Colonic mucosa (tissue), 4 donors: Measurements from ENCODE around the gene COMMD10. TPM values are rescaled to one million over a fixed set of nuclear protein-coding genes. Genes with fewer than 3 reads are reported as not detected.

ENCODE experiments used
- DNase-seq: peaks from one replicate; pipeline ENCODE4 v3.0.0-alpha.2; 2020
- H3K27ac ChIP-seq: fragments of 200-600 bp; one replicate; pipeline ENCODE4 v1.8.0; 2021
- H3K27me3 ChIP-seq: fragments of 200-600 bp; one replicate; pipeline ENCODE4 v1.8.0; 2021
- H3K36me3 ChIP-seq: fragments of 200-600 bp; one replicate; pipeline ENCODE4 v1.8.0; 2021
- H3K4me1 ChIP-seq: fragments of 200-600 bp; one replicate; pipeline ENCODE4 v1.8.0; 2021; ENCODE audit warnings: mild to moderate bottlenecking
- H3K4me3 ChIP-seq: fragments of 200-600 bp; one replicate; pipeline ENCODE4 v1.8.0; 2021
- H3K9ac ChIP-seq, 2 donors: one replicate each; pipeline ENCODE4 v1.7.0; 2013; ENCODE audit warnings: control low read depth in 2 of 2, low read depth in 2 of 2, low read length in 2 of 2
- H3K9me3 ChIP-seq: fragments of 200-600 bp; one replicate; pipeline ENCODE4 v1.8.0; 2021
- CTCF ChIP-seq: fragments of 200-600 bp; IDR thresholded peaks from one replicate; pipeline ENCODE4 v1.8.0; 2022; ENCODE audit warnings: antibody characterized with exemption, mild to moderate bottlenecking
- intact Hi-C: fragments of 100-400 bp; cut with DNase I; formaldehyde crosslinking; loops from one replicate; pipeline ENCODE4 v1.14.1; 2022
- total RNA-seq, 2 donors: library from RNA; stranded (reverse); fragmentation: NEBNext Ultra II Directional in 1 of 2; extraction: Animal tissue kit (Norgen Biotek cat#: 25700) in 1 of 2; gene quantifications; one replicate each; pipeline ENCODE4 v1.2.1, GENCODE V29; 2021
- donor health status: healthy.
- donor health status: DM: no; HTN: no; CAD: no.
- donor health status: DM: no; HTN: no; CAD: no.

Gene COMMD10
- total RNA-seq, 2 donors from 2014 or later: 24.8 to 26.5 TPM

GRCh38 chr5:116303810-116304209 is 219.0 kb downstream of the COMMD10 start:
- TF ChIP-seq CTCF: no peak
- no peak for DNase-seq
- intact Hi-C loops: no loop called here
- Histone ChIP-seq H3K27ac (no peak overlapping the region), H3K27me3 (no peaks in the 10 kb centered on the region), H3K36me3 (no peaks in the 10 kb centered on the region), H3K4me3 (no peak overlapping the region), H3K4me1 (no peaks in the 10 kb centered on the region), H3K9me3 (no peaks in the 10 kb centered on the region), H3K9ac (no peak overlapping the region)

GRCh38 chr5:116305899-116306298 is 221.1 kb downstream of the COMMD10 start:
- intact Hi-C loops: no loop called here
- Histone ChIP-seq H3K27me3 (no peaks in the 10 kb centered on the region), H3K4me1 (no peaks in the 10 kb centered on the region), H3K36me3 (no peaks in the 10 kb centered on the region), H3K9ac (no peak overlapping the region), H3K4me3 (no peak overlapping the region), H3K27ac (no peak overlapping the region), H3K9me3 (no peaks in the 10 kb centered on the region)
- no peak for DNase-seq
- no peak for TF ChIP-seq CTCF

- Histone ChIP-seq H3K4me1 (no peaks in the 10 kb centered on the region), H3K27ac (no peak overlapping the region), H3K9ac (no peak overlapping the region), H3K9me3 (no peaks in the 10 kb centered on the region), H3K36me3 (no peaks in the 10 kb centered on the region), H3K27me3 (no peaks in the 10 kb centered on the region), H3K4me3 (no peak overlapping the region)
- intact Hi-C loops: no loop called here
- no peak for DNase-seq
- TF ChIP-seq CTCF: no peak
These were observed 222.0 kb downstream of the COMMD10 start for GRCh38 chr5:116306846-116307245.

DNA sequence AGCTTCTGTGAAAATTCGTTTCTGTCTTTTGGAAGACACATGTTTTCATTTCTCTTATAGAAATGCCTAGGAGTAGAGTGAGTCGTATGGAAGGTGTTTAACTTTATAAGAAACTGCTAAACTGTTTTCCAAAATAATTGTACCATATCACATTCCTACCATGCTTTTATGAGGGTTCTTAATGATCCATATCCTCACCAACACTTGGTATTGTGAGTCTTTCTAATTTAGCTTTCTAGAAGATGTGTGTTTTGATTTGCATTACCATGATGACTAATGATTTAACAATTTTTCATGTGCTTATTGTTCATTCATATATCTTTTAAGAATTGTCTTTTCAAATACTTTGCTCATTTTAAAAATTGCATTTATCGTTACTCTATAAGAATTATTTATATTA is 223.6 kb downstream of the COMMD10 start:
- no peaks in the 10 kb centered on the region for H3K36me3 ChIP-seq
- no peak overlapping the region for H3K27ac ChIP-seq
- no peak overlapping the region for H3K9ac ChIP-seq
- DNase-seq: no peak
- H3K4me1 ChIP-seq: no peaks in the 10 kb centered on the region
- no peaks in the 10 kb centered on the region for H3K9me3 ChIP-seq
- H3K4me3 ChIP-seq: no peak overlapping the region
- intact Hi-C loops: no loop called here
- TF ChIP-seq CTCF: no peak
- H3K27me3 ChIP-seq: no peaks in the 10 kb centered on the region

- H3K9me3 ChIP-seq: no peaks in the 10 kb centered on the region
- no peak overlapping the region for H3K27ac ChIP-seq
- intact Hi-C loops: no loop called here
- no peak overlapping the region for H3K9ac ChIP-seq
- H3K27me3 ChIP-seq: no peaks in the 10 kb centered on the region
- H3K4me1 ChIP-seq: no peaks in the 10 kb centered on the region
- DNase-seq: no peak
- TF ChIP-seq CTCF: no peak
- no peaks in the 10 kb centered on the region for H3K36me3 ChIP-seq
- H3K4me3 ChIP-seq: no peak overlapping the region
These were observed 228.5 kb downstream of the COMMD10 start for GRCh38 chr5:116313366-116313765.

GRCh38 chr5:116315531-116315930 is 230.7 kb downstream of the COMMD10 start:
- no peak for TF ChIP-seq CTCF
- no peaks in the 10 kb centered on the region for H3K4me1 ChIP-seq
- no peaks in the 10 kb centered on the region for H3K27me3 ChIP-seq
- H3K36me3 ChIP-seq: no peaks in the 10 kb centered on the region
- H3K4me3 ChIP-seq: no peak overlapping the region
- H3K9ac ChIP-seq: no peak overlapping the region
- no peak for DNase-seq
- H3K27ac ChIP-seq: no peak overlapping the region
- intact Hi-C loops: no loop called here
- no peaks in the 10 kb centered on the region for H3K9me3 ChIP-seq
